AG10803 (cell line): ENCODE measurements around the gene ROPN1L.

ENCODE experiments used
- DNase-seq: peaks from one replicate; pipeline ENCODE4 v3.0.0; 2010; ENCODE audit warnings: low read depth
- H3K4me3 ChIP-seq: 2 replicates; pipeline ENCODE4 v1.5.1; 2011; ENCODE audit warnings: mild to moderate bottlenecking, low read length, control low read depth
- CTCF ChIP-seq: conservative IDR thresholded peaks from 2 replicates; pipeline ENCODE4 v1.5.1; 2011; ENCODE audit warnings: mild to moderate bottlenecking, low read length, control low read depth, inconsistent platforms

The ROPN1L gene

GRCh38 chr5:10457682-10458574 is 16.2 kb downstream of the ROPN1L start:
- peak; percentile 23 for DNase-seq
- peak; percentile 13; the same call in 1 of the 2 replicates for TF ChIP-seq CTCF
- no peak overlapping the region for H3K4me3 ChIP-seq

- no peak for DNase-seq
- H3K4me3 ChIP-seq = no peak overlapping the region
- TF ChIP-seq CTCF = no peak
Observed at GRCh38 chr5:10459080-10460055, 17.7 kb downstream of the ROPN1L start.

- peak; percentile 41 for DNase-seq
- no peak for TF ChIP-seq CTCF
- H3K4me3 ChIP-seq = no peak overlapping the region
Observed at GRCh38 chr5:10460252-10460906, 18.7 kb downstream of the ROPN1L start.

- no peak for DNase-seq
- no peak overlapping the region for H3K4me3 ChIP-seq
- TF ChIP-seq CTCF = no peak
Observed at GRCh38 chr5:10461041-10461440, 19.4 kb downstream of the ROPN1L start.

GRCh38 chr5:10461904-10462555 is 20.4 kb downstream of the ROPN1L start:
- DNase-seq = peak; percentile 33
- no peak for TF ChIP-seq CTCF
- no peak overlapping the region for H3K4me3 ChIP-seq

GRCh38 chr5:10463566-10463965 is 21.9 kb downstream of the ROPN1L start:
- H3K4me3 ChIP-seq = no peak overlapping the region
- DNase-seq = no peak
- no peak for TF ChIP-seq CTCF
